Ovary (tissue), 3 donors: Measurements from ENCODE around the gene CCSER2.

Experiments used
- CTCF ChIP-seq, 3 donors: fragments of 450-650 bp in 2 of 3; fragments of 200-600 bp in 1 of 3; IDR thresholded peaks; one replicate each; pipeline versions ENCODE4 v1.5.1 to v1.8.0; 2016 to 2022; ENCODE audit warnings: antibody characterized with exemption in 3 of 3, mild to moderate bottlenecking in 1 of 3
- EP300 ChIP-seq: sonication (generic); formaldehyde crosslinking; IDR thresholded peaks from one replicate; pipeline ENCODE4 v1.6.1; 2017; ENCODE audit warnings: antibody characterized with exemption
- POLR2A ChIP-seq: fragments of 450-650 bp; IDR thresholded peaks from one replicate; pipeline ENCODE4 v1.6.1; 2017; ENCODE audit warnings: antibody characterized with exemption, mild to moderate bottlenecking, moderate library complexity
- donor health status: DM: no; HTN: no; CAD: no.

GRCh38 chr10:84373000-84373399, 44.6 kb downstream of the CCSER2 start:
- TF ChIP-seq CTCF (IDR thresholded peaks at IDR 0.05) (no peak), POLR2A (no peak), EP300 (no peak)
